K562 (cell line): ENCODE results near the gene LEPR. TPM values are rescaled to one million over a fixed set of nuclear protein-coding genes. Genes with fewer than 3 reads are reported as not detected.

Experiments used
- RAD51 ChIP-seq: fragments of 450-650 bp; IDR thresholded peaks from 2 replicates; pipeline ENCODE4 v1.7.1; 2016; ENCODE audit warnings: low read depth, mild to moderate bottlenecking, borderline replicate concordance
- RFX1 ChIP-seq: fragments of 450-650 bp; IDR thresholded peaks from 2 replicates; pipeline ENCODE4 v1.6.1; 2016; ENCODE audit warnings: mild to moderate bottlenecking, moderate library complexity
- polyA plus RNA-seq, 8 experiments: library from polyadenylated mRNA; depleted of rRNA in 4 of 8; stranded (reverse) in 5 of 8; unstranded in 3 of 8; fragments of >200 nt; fragmentation: Nextera tagmentation in 2 of 8; fragmentation: Illumina TruSeq in 1 of 8; extraction: Ambion mirVana in 2 of 8; extraction: Trizol in 1 of 8; gene quantifications; 2 replicates each; pipeline versions ENCODE4 v1.2.1 to v1.2.3, GENCODE V29; 2011 to 2014; ENCODE audit warnings: inconsistent platforms in 1 of 8, missing spikeins in 1 of 8
- total RNA-seq, 7 experiments: library from RNA; depleted of rRNA in 6 of 7; stranded (reverse); fragments of >200 nt in 6 of 7; fragmentation: Illumina TruSeq in 2 of 7; extraction: Trizol in 2 of 7; gene quantifications; 2 replicates each; pipeline versions ENCODE4 v1.2.1 to v1.2.3, GENCODE V29; 2011 to 2021; ENCODE audit warnings: low replicate concordance in 1 of 7
- TF ChIP-seq, protein P1 (sequence below): sonication (generic); formaldehyde crosslinking; IDR thresholded peaks from 2 replicates; pipeline ENCODE4 v1.8.1; 2023; ENCODE audit warnings: mild to moderate bottlenecking, missing genetic modification reagents
- TF ChIP-seq, protein P2 (sequence below): sonication (generic); formaldehyde crosslinking; IDR thresholded peaks from 2 replicates; pipeline ENCODE4 v1.8.0; 2023; ENCODE audit warnings: missing genetic modification reagents, mild to moderate bottlenecking, borderline replicate concordance
- TF ChIP-seq, protein P3 (sequence below): fragments of 250-450 bp; sonication (Bioruptor Pico); IDR thresholded peaks from 2 replicates; pipeline ENCODE4 v1.9.0; 2021; ENCODE audit warnings: mild to moderate bottlenecking

Gene LEPR
- total and polyA plus RNA-seq, 9 of the 15 experiments (the other 6 are each of a cell fraction or from before 2014, with no cell fraction given), result 12.2 to 111 (median 43.1) TPM

DNA sequence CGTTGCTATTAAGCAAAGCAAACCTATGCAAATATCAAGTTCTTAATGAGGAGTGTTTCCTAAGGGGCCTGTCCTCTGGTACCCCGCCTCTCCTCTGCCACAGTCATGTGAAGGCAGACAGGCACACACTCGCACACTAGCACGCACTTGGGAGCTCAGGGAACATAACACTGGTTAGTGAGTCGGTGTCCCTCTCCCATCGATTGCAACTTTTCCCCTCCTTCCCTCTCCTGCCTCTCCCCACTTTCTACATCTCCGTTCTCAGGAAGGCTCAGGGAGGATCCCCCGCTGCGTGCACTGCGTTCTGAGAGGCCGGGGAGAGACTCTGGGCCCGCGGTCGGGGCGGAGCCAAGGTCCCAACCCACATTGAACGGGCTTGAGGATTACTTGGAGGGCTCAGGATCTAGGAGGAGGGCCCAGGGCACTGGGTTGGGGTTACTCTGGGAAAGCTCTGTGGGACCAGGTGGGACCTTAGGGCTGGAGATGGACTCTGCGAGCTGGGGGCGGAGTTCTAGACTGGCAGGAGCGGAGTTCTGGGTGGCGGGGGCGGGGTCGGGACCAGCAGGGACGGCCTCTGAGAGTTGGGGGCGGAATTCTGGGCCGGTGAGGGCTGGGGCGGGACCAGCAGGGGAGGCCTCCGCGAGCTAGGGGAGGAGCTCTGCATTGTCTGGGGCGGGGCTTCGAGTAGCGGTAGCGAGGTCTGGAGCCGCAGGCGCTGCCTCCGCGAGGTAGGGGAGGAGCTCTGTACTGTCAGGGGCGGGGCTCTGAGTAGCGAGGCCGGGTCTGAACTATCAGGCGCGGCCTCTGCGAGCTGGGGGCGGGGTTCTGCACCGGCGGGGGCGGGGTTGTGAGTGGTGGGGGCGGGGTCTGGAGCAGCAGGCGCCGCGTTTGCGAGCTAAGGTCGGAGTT lies 533 bp upstream of the LEPR start (continued):
- TF ChIP-seq, protein P1, sequence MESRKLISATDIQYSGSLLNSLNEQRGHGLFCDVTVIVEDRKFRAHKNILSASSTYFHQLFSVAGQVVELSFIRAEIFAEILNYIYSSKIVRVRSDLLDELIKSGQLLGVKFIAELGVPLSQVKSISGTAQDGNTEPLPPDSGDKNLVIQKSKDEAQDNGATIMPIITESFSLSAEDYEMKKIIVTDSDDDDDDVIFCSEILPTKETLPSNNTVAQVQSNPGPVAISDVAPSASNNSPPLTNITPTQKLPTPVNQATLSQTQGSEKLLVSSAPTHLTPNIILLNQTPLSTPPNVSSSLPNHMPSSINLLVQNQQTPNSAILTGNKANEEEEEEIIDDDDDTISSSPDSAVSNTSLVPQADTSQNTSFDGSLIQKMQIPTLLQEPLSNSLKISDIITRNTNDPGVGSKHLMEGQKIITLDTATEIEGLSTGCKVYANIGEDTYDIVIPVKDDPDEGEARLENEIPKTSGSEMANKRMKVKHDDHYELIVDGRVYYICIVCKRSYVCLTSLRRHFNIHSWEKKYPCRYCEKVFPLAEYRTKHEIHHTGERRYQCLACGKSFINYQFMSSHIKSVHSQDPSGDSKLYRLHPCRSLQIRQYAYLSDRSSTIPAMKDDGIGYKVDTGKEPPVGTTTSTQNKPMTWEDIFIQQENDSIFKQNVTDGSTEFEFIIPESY (CRISPR knock-in tag), result no peak
- TF ChIP-seq RFX1 (no peak), RAD51 (peak; percentile 32; the same call in 1 of the 2 replicates)
- TF ChIP-seq, protein P2, sequence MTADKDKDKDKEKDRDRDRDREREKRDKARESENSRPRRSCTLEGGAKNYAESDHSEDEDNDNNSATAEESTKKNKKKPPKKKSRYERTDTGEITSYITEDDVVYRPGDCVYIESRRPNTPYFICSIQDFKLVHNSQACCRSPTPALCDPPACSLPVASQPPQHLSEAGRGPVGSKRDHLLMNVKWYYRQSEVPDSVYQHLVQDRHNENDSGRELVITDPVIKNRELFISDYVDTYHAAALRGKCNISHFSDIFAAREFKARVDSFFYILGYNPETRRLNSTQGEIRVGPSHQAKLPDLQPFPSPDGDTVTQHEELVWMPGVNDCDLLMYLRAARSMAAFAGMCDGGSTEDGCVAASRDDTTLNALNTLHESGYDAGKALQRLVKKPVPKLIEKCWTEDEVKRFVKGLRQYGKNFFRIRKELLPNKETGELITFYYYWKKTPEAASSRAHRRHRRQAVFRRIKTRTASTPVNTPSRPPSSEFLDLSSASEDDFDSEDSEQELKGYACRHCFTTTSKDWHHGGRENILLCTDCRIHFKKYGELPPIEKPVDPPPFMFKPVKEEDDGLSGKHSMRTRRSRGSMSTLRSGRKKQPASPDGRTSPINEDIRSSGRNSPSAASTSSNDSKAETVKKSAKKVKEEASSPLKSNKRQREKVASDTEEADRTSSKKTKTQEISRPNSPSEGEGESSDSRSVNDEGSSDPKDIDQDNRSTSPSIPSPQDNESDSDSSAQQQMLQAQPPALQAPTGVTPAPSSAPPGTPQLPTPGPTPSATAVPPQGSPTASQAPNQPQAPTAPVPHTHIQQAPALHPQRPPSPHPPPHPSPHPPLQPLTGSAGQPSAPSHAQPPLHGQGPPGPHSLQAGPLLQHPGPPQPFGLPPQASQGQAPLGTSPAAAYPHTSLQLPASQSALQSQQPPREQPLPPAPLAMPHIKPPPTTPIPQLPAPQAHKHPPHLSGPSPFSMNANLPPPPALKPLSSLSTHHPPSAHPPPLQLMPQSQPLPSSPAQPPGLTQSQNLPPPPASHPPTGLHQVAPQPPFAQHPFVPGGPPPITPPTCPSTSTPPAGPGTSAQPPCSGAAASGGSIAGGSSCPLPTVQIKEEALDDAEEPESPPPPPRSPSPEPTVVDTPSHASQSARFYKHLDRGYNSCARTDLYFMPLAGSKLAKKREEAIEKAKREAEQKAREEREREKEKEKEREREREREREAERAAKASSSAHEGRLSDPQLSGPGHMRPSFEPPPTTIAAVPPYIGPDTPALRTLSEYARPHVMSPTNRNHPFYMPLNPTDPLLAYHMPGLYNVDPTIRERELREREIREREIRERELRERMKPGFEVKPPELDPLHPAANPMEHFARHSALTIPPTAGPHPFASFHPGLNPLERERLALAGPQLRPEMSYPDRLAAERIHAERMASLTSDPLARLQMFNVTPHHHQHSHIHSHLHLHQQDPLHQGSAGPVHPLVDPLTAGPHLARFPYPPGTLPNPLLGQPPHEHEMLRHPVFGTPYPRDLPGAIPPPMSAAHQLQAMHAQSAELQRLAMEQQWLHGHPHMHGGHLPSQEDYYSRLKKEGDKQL, result no peak
- TF ChIP-seq, protein P3, sequence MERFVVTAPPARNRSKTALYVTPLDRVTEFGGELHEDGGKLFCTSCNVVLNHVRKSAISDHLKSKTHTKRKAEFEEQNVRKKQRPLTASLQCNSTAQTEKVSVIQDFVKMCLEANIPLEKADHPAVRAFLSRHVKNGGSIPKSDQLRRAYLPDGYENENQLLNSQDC, result 0 out of 2 replicates have a peak, but pooled peaks have one; percentile 43
